HCT116 (cell line): Measurements from ENCODE around the gene HEPACAM2.

Experiments
- ATF3 ChIP-seq: IDR thresholded peaks from 2 replicates; pipeline ENCODE4 v1.6.1; 2012
- CEBPB ChIP-seq: IDR thresholded peaks from 2 replicates; pipeline ENCODE4 v1.6.1; 2012; ENCODE audit warnings: low read depth
- CTCF ChIP-seq, 3 experiments: fragments of 200-600 bp in 1 of 3; sonication (generic) in 1 of 3; IDR thresholded peaks in 2 of 3; conservative IDR thresholded peaks in 1 of 3; 2 replicates each; pipeline ENCODE4 v1.5.1; 2012 to 2017; ENCODE audit warnings: low read depth in 2 of 3, low read length in 2 of 3, antibody characterized with exemption in 1 of 3, borderline replicate concordance in 1 of 3, control low read depth in 1 of 3, mild to moderate bottlenecking in 1 of 3, mixed read lengths in 1 of 3, mixed run types in 1 of 3, moderate library complexity in 1 of 3; ENCODE audit not compliant: insufficient read depth in 1 of 3
- EZH2 ChIP-seq: fragments of 200-600 bp; sonication (generic); IDR thresholded peaks from 2 replicates; pipeline ENCODE4 v1.6.1; 2017; ENCODE audit warnings: antibody characterized with exemption, mixed run types
- EZH2phosphoT487 ChIP-seq: fragments of 200-600 bp; IDR thresholded peaks from 2 replicates; pipeline ENCODE4 v1.6.1; 2018; ENCODE audit warnings: antibody characterized with exemption, borderline replicate concordance
- JUND ChIP-seq: IDR thresholded peaks from 2 replicates; pipeline ENCODE4 v1.6.1; 2012
- POLR2A ChIP-seq: IDR thresholded peaks from 2 replicates; pipeline ENCODE4 v1.7.0; 2011; ENCODE audit warnings: borderline replicate concordance; ENCODE audit not compliant: insufficient read depth, insufficient read length; ENCODE audit errors: extremely low read depth
- POLR2AphosphoS5 ChIP-seq: IDR thresholded peaks from 2 replicates; pipeline ENCODE4 v1.6.1; 2011; ENCODE audit warnings: mild to moderate bottlenecking, low read depth, low read length, moderate library complexity
- REST ChIP-seq: IDR thresholded peaks from 2 replicates; pipeline ENCODE4 v1.6.1; 2012; ENCODE audit warnings: low read depth
- SIN3A ChIP-seq: IDR thresholded peaks from 2 replicates; pipeline ENCODE4 v1.6.1; 2012; ENCODE audit warnings: low read depth
- ZNF274 ChIP-seq: fragments of 200-500 bp; sonication (Bioruptor generic); IDR thresholded peaks from 2 replicates; pipeline ENCODE4 v1.6.1; 2014; ENCODE audit warnings: mild to moderate bottlenecking, low read depth, low read length, inconsistent platforms

- TF ChIP-seq ZNF274, result no peak
- no peak for TF ChIP-seq CTCF (IDR thresholded peaks at IDR 0.05 in 2 of 3, conservative IDR thresholded peaks at IDR 0.05 in 1 of 3; ENCODE audit: borderline replicate concordance in 1 of 3, insufficient read depth in 1 of 3, low read depth in 2 of 3, low read length in 2 of 3)
- TF ChIP-seq POLR2A, result no peak
- TF ChIP-seq POLR2AphosphoS5, result no peak
- TF ChIP-seq EZH2, result no peak
- TF ChIP-seq JUND, result no peak
- no peak for TF ChIP-seq CEBPB
- TF ChIP-seq ATF3, result no peak
- TF ChIP-seq REST, result no peak
- no peak for TF ChIP-seq EZH2phosphoT487
- TF ChIP-seq SIN3A, result no peak
Measured at GRCh38 chr7:93148144-93148543, 78.1 kb downstream of the HEPACAM2 start, which contains the start of gene SAMD9L.
